Activated CD4-positive, alpha-beta T cell treated with anti-CD3 and anti-CD28 coated beads, Interleukin-2, amount 10 ng/mL, durations not matched to agents 24 days and 14 days (primary cell): Measurements from ENCODE around the gene PLCH2. TPM values are rescaled to one million over a fixed set of nuclear protein-coding genes. Genes with fewer than 3 reads are reported as not detected.
"Not testable (repeated sequence)": the region's sequence is repeated elsewhere in the genome, so short reads cannot be mapped to it uniquely, and the experiment has no call there.

Source experiments
- DNase-seq: peaks from one replicate; pipeline ENCODE4 v3.0.0; 2022
- H3K27ac Mint-ChIP-seq: one replicate; pipeline ENCODE4 v1.8.0; 2022; ENCODE audit warnings: mild to moderate bottlenecking, mixed read lengths
- H3K27me3 Mint-ChIP-seq: one replicate; pipeline ENCODE4 v1.8.0; 2022; ENCODE audit warnings: mixed read lengths
- H3K36me3 Mint-ChIP-seq: one replicate; pipeline ENCODE4 v1.8.0; 2022; ENCODE audit warnings: low read depth, mild to moderate bottlenecking, mixed read lengths
- H3K4me1 Mint-ChIP-seq: one replicate; pipeline ENCODE4 v1.8.0; 2021; ENCODE audit warnings: mixed read lengths
- H3K4me3 Mint-ChIP-seq: one replicate; pipeline ENCODE4 v1.8.0; 2022; ENCODE audit warnings: mild to moderate bottlenecking, moderate library complexity, mixed read lengths
- H3K9me3 Mint-ChIP-seq: one replicate; pipeline ENCODE4 v1.8.0; 2021; ENCODE audit warnings: mixed read lengths
- intact Hi-C: fragments of 100-400 bp; cut with micrococcal nuclease; formaldehyde crosslinking; loops from one replicate; pipeline ENCODE4 v1.15.1; 2023
- total RNA-seq: library from RNA; stranded (reverse); gene quantifications from 2 replicates; pipeline ENCODE4 v1.2.3, GENCODE V29; 2022

The PLCH2 gene
- total RNA-seq, 1 donor from 2014 or later = 2.8 TPM

- Mint-ChIP-seq H3K4me3 (peak overlapping the region; percentile 93), H3K27me3 (no peaks in the 10 kb centered on the region), H3K27ac (peak overlapping the region; percentile 95), H3K4me1 (peaks cover 11% of the 10 kb centered on the region), H3K9me3 (no peaks in the 10 kb centered on the region), H3K36me3 (peaks cover 4% of the 10 kb centered on the region)
- peak; percentile 87 for DNase-seq
- intact Hi-C loops = loop anchor here (1.0 to 5.0 kb wide), 7 partner anchors 9 to 353 kb away; partner anchors contain the start of genes FAAP20, PANK4, PRXL2B and TNFRSF14
Observed at GRCh38 chr1:2547210-2548067, 71.3 kb downstream of the PLCH2 start.

DNA sequence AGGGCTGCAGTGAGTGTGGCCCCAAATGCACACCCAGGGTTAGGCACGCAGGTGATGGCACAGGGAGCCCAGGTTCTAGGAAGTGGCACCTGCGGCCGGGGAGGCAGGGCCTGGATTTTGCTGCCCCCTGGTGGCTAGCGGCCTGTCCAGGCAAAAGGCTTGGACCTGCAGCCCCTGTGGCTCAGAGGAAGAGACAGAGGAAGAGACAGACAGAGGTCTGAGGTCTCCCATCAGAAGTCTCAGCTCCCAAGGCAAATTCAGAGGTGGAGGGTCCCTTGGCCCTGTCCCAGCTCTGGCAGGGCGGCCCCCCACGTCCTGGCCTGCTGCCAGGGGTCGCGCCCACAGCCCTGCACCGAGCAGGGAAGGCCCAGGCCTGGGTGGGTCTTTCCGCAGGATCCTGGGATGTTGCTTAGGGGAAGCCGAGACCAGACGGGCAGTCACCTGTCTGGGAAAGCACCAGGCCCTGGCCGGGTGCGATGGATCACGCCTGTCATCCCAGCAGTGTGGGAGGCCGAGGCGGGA is 72.0 kb downstream of the PLCH2 start:
- Mint-ChIP-seq H3K4me1 (peaks cover 11% of the 10 kb centered on the region), H3K27me3 (no peaks in the 10 kb centered on the region), H3K36me3 (peaks cover 4% of the 10 kb centered on the region), H3K27ac (peak overlapping the region; percentile 95), H3K9me3 (no peaks in the 10 kb centered on the region), H3K4me3 (peak overlapping the region; percentile 93)
- intact Hi-C loops = loop anchor here (1.0 to 5.0 kb wide), 5 partner anchors 8 to 353 kb away; partner anchors contain the start of genes FAAP20, PRXL2B and TNFRSF14
- DNase-seq = peak; percentile 94

DNA sequence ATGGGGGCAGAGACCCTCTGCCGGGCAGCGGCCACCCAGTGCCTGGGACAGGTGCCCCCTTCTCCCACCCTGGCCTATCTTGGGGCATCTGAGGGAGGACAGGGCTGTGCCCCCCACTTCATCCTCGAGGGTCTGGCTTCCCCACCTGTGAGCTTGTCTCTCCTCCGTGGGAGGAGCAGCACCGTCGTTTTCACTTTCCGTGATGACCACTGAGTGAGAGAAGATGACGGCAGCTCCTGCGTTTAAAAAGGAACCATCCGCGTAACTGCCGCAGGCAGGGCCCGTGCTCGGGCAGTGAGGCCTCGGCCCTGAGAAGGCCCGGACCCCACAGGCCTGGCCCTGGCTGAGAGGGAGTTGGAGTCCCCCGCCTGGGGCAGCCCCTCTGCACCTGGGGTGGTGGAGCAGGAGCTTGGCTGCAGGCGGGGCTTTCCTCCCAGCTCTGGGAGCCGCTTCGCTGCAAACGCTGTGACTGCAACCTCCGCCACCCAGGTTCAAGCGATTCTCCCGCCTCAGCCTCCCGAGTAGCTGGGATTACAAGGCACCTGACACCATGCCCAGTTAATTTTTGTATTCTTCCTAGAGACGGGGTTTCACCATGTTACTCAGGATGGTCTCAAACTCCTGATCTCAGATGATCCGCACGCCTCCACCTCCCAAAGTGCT is 73.4 kb downstream of the PLCH2 start:
- H3K4me1 Mint-ChIP-seq = peaks cover 19% of the 10 kb centered on the region
- H3K9me3 Mint-ChIP-seq, H3K27me3 Mint-ChIP-seq, DNase-seq, H3K36me3 Mint-ChIP-seq: not testable (repeated sequence)
- intact Hi-C loops = loop anchor here (2.0 to 5.0 kb wide), 3 partner anchors 93 to 355 kb away; partner anchors contain the start of gene FAAP20
- peak overlapping the region; percentile 93 for H3K4me3 Mint-ChIP-seq
- H3K27ac Mint-ChIP-seq = peak overlapping the region; percentile 95

DNA sequence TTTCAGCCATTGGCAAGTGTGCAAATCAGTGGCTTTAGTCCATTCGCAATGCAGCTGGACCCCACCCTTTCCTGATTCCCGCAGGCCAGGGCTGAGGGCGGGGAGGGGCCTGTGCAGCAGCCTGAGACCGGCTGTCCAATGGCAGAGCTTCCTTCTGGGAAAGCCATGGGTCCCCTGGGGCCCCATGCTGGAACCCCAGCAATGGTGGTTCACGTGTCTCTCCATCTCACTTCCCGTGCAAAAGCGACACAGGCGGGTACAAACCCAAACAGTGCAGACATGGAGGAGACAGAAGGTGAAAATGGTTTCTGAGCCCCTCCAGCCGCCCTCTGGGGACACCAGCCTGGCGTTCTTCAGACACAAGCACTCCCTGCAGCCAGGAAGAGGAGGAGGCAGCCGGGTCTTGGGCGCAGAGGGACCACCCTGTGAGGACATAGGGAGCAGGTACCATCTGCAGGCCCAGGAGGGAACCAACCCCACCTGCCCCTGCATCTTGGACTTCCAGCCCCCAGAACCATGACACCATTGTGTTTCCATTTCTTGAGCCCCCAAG is 74.3 kb downstream of the PLCH2 start:
- H3K9me3 Mint-ChIP-seq, DNase-seq, H3K4me3 Mint-ChIP-seq, H3K27me3 Mint-ChIP-seq, H3K36me3 Mint-ChIP-seq, intact Hi-C loops: not testable (repeated sequence)
- peaks cover 24% of the 10 kb centered on the region for H3K4me1 Mint-ChIP-seq
- peak overlapping the region; percentile 71 for H3K27ac Mint-ChIP-seq

DNA sequence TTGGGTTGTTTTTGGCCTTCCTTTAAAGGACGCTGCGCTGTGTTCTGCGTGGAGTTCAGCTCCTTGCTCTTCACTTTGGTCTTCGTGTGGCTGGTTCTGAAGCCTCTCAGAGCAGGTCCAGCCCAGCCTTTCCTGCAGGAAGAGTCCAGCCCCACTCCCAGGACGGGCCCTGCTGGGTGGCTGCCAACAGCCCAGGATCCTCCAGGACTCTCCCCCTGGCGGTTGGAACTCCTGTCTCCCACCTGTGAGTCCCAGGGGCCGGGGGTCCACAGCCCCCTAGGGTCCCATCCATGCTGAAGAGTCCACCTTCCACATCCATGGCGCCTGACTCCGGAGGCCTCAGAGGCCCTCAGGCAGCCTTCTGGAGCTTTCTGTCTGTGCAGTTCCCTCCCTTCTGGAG is 75.5 kb downstream of the PLCH2 start:
- Mint-ChIP-seq H3K27ac (peak overlapping the region; percentile 71), H3K4me1 (peaks cover 25% of the 10 kb centered on the region), H3K36me3 (peaks cover 15% of the 10 kb centered on the region)
- H3K9me3 Mint-ChIP-seq, intact Hi-C loops, DNase-seq, H3K27me3 Mint-ChIP-seq, H3K4me3 Mint-ChIP-seq: not testable (repeated sequence)

DNA sequence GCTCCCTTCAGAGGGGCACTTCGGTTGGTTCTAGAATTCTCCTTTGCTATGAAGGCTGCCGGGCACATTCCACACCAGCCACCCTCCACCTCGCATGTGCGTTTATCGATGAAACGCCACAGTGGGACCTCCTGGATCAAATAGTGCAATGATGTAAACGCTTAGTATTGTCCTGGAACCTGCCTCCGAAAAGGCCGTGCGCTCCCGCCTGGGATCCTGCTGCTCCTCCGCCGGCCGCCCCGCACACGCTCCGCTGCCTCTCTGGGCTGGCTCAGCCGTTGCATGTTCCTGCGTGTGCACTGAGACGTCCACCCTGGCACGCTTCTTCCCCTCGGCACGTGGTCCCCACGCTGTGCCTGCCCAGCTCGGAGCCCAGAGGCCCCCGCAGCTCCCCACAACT is 76.1 kb downstream of the PLCH2 start:
- peaks cover 21% of the 10 kb centered on the region for H3K36me3 Mint-ChIP-seq
- no peak overlapping the region for H3K4me3 Mint-ChIP-seq
- intact Hi-C loops = no loop called here

GRCh38 chr1:2553076-2553475 is 77.0 kb downstream of the PLCH2 start:
- H3K36me3 Mint-ChIP-seq = peaks cover 26% of the 10 kb centered on the region
- H3K27ac Mint-ChIP-seq, H3K27me3 Mint-ChIP-seq, intact Hi-C loops, H3K9me3 Mint-ChIP-seq, H3K4me3 Mint-ChIP-seq, DNase-seq: not testable (repeated sequence)
- peaks cover 26% of the 10 kb centered on the region for H3K4me1 Mint-ChIP-seq

More for the DNA sequence above, 76.1 kb downstream of the PLCH2 start:
- no peak for DNase-seq
- no peak overlapping the region for H3K27ac Mint-ChIP-seq
- no peaks in the 10 kb centered on the region for H3K9me3 Mint-ChIP-seq
- no peaks in the 10 kb centered on the region for H3K27me3 Mint-ChIP-seq
- H3K4me1 Mint-ChIP-seq = peaks cover 25% of the 10 kb centered on the region

- intact Hi-C loops = no loop called here
- H3K27ac Mint-ChIP-seq = peak overlapping the region; percentile 98
- H3K4me1 Mint-ChIP-seq = peaks cover 28% of the 10 kb centered on the region
- no peaks in the 10 kb centered on the region for H3K27me3 Mint-ChIP-seq
- DNase-seq = no peak
- H3K4me3 Mint-ChIP-seq = peak overlapping the region; percentile 99
- peaks cover 32% of the 10 kb centered on the region for H3K36me3 Mint-ChIP-seq
- no peaks in the 10 kb centered on the region for H3K9me3 Mint-ChIP-seq
Observed at GRCh38 chr1:2553871-2554620, 78.0 kb downstream of the PLCH2 start.

DNA sequence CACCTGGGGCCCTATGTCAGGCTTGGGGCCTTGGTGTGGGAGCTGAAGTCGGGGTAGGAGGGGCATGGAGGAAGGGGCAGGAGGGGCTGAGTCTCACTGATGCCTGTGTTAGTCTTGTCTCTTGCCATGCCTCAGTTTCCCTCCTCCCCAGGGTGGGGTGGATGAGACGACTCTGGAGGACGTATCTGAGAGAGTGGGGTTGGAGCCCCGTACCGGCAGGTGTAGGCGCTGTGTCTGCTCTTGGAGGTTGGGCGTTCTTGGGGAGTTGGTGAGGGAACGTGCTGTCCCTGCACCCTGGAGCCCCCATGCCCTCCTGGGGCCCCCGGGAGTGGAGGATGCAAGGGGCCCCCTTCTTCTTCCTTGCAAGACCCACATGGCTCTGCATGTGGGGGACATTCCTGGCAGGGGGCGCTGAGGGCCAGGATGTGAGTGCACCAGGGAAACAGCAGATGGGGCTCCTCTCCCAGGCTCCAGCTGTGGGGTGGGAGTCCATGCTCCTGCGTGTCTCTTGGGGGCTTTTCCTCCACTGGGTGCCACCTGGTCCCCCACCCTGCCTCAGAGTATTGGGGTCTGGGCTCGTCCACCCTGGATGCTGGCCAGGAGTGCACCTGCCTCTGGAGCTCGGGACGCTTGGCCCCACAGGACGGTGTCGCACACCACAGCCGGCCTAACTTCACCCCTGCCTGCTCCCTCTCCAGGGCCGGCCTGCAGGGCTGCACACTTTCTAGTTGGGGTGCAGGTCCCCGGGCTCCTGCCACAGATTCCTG is 78.7 kb downstream of the PLCH2 start:
- Mint-ChIP-seq H3K27ac (peak overlapping the region; percentile 98), H3K27me3 (no peaks in the 10 kb centered on the region), H3K9me3 (no peaks in the 10 kb centered on the region), H3K4me1 (peaks cover 26% of the 10 kb centered on the region), H3K4me3 (peak overlapping the region; percentile 99), H3K36me3 (peaks cover 36% of the 10 kb centered on the region)
- DNase-seq = peak; percentile 86
- intact Hi-C loops = no loop called here

Other genes starting within 250 kb of the PLCH2 start
- gene SKI, start 248.0 kb upstream of the PLCH2 start, total RNA-seq = 40.7 and 41.1 TPM in 2 replicates
- gene MORN1, start 84.7 kb upstream of the PLCH2 start, total RNA-seq = 9.0 and 11.1 TPM in 2 replicates
- gene RER1, start 84.4 kb upstream of the PLCH2 start, total RNA-seq = 164 and 171 TPM in 2 replicates
- gene PEX10, start 63.7 kb upstream of the PLCH2 start, total RNA-seq = 22.3 and 24.2 TPM in 2 replicates
- gene PANK4, start 50.3 kb downstream of the PLCH2 start, total RNA-seq = 55.2 and 56.7 TPM in 2 replicates
- gene HES5, start 54.0 kb downstream of the PLCH2 start, total RNA-seq = not detected in 2 replicates
- gene TNFRSF14, start 80.1 kb downstream of the PLCH2 start, total RNA-seq = 207 and 209 TPM in 2 replicates
- gene PRXL2B, start 110.5 kb downstream of the PLCH2 start, total RNA-seq = 42.3 and 43.5 TPM in 2 replicates
- 0.54 and 0.83 TPM in 2 replicates for gene MMEL1, start 156.7 kb downstream of the PLCH2 start, total RNA-seq